Neural cell (in vitro differentiated cells): Measurements from ENCODE around the gene NAMPT. TPM values are rescaled to one million over a fixed set of nuclear protein-coding genes. Genes with fewer than 3 reads are reported as not detected.
"Not testable (repeated sequence)": the region's sequence is repeated elsewhere in the genome, so short reads cannot be mapped to it uniquely, and the experiment has no call there.

Source experiments
- H2AFZ ChIP-seq: fragments of 200-600, 300-800 bp; sonication (generic), shearing (Covaris generic); 2 replicates; pipeline ENCODE4 v1.6.0; 2014; ENCODE audit warnings: low read depth, mild to moderate bottlenecking, antibody characterized with exemption, low read length, moderate library complexity
- H3F3A ChIP-seq: fragments of 200-600 bp; shearing (Covaris generic); 2 replicates; pipeline ENCODE4 v1.6.1; 2016; ENCODE audit warnings: mild to moderate bottlenecking, moderate library complexity, mixed read lengths, antibody characterized with exemption, low read length; ENCODE audit not compliant: insufficient read depth, poor library complexity, severe bottlenecking
- H3K27ac ChIP-seq: fragments of 200-600, 300-800 bp; sonication (generic), shearing (Covaris generic); 2 replicates; pipeline ENCODE4 v1.5.1; 2014; ENCODE audit warnings: mild to moderate bottlenecking, low read length, moderate library complexity
- H3K27me3 ChIP-seq: fragments of 300-800, 200-600 bp; sonication (generic), shearing (Covaris generic); 2 replicates; pipeline ENCODE4 v1.6.0; 2014; ENCODE audit warnings: mild to moderate bottlenecking, low read depth, low read length, moderate library complexity; ENCODE audit not compliant: insufficient read depth
- H3K36me3 ChIP-seq: fragments of 300-800, 200-600 bp; sonication (generic), shearing (Covaris generic); 2 replicates; pipeline ENCODE4 v1.5.1; 2014; ENCODE audit warnings: mild to moderate bottlenecking, antibody characterized with exemption, low read length, moderate library complexity; ENCODE audit not compliant: insufficient read depth
- H3K4me2 ChIP-seq: fragments of 300-800, 200-600 bp; sonication (generic), shearing (Covaris generic); 2 replicates; pipeline ENCODE4 v1.6.0; 2014; ENCODE audit warnings: mild to moderate bottlenecking, low read length
- H3K4me3 ChIP-seq: fragments of 300-800, 200-600 bp; sonication (generic), shearing (Covaris generic); 2 replicates; pipeline ENCODE4 v1.5.1; 2014; ENCODE audit warnings: mild to moderate bottlenecking, low read length, moderate library complexity
- H3K79me2 ChIP-seq: fragments of 200-600 bp; shearing (Covaris generic); replicated peaks from 2 replicates; pipeline ENCODE4 v1.6.0; 2014; ENCODE audit warnings: mild to moderate bottlenecking, low read length, moderate library complexity; ENCODE audit not compliant: insufficient read depth
- H3K9ac ChIP-seq: fragments of 300-800, 200-600 bp; sonication (generic), shearing (Covaris generic); 2 replicates; pipeline ENCODE4 v1.6.1; 2016; ENCODE audit warnings: mild to moderate bottlenecking, low read length, mixed read lengths
- H3K9me2 ChIP-seq: fragments of 200-600 bp; shearing (Covaris generic); 2 replicates; pipeline ENCODE4 v1.6.1; 2016; ENCODE audit warnings: mild to moderate bottlenecking, low read length, mixed read lengths; ENCODE audit not compliant: insufficient read depth
- H3K9me3 ChIP-seq: fragments of 200-600, 300-800 bp; sonication (generic), shearing (Covaris generic); 2 replicates; pipeline ENCODE4 v1.6.1; 2016; ENCODE audit warnings: mild to moderate bottlenecking, mixed run types, low read length, moderate library complexity, mixed read lengths
- H4K20me1 ChIP-seq: fragments of 200-600 bp; shearing (Covaris generic); 2 replicates; pipeline ENCODE4 v1.6.1; 2016; ENCODE audit warnings: mild to moderate bottlenecking, mixed run types; ENCODE audit not compliant: insufficient read depth
- CTCF ChIP-seq: fragments of 450-650 bp; IDR thresholded peaks from 2 replicates; pipeline ENCODE4 v1.5.1; 2014; ENCODE audit warnings: antibody characterized with exemption, mild to moderate bottlenecking, moderate library complexity; ENCODE audit not compliant: poor library complexity, severe bottlenecking
- EP300 ChIP-seq: fragments of 450-650 bp; conservative IDR thresholded peaks from 2 replicates; pipeline ENCODE4 v1.6.1; 2014; ENCODE audit warnings: antibody characterized with exemption, mild to moderate bottlenecking, moderate library complexity; ENCODE audit not compliant: poor library complexity, severe bottlenecking
- EZH2 ChIP-seq: fragments of 200-600, 300-800 bp; shearing (Covaris generic), sonication (generic); IDR thresholded peaks from 2 replicates; pipeline ENCODE4 v1.6.1; 2014; ENCODE audit warnings: antibody characterized with exemption, low read length, borderline replicate concordance, mild to moderate bottlenecking; ENCODE audit not compliant: insufficient read depth, poor library complexity, severe bottlenecking
- MXI1 ChIP-seq: fragments of 450-650 bp; conservative IDR thresholded peaks from 2 replicates; pipeline ENCODE4 v1.6.1; 2014; ENCODE audit warnings: antibody characterized with exemption, mild to moderate bottlenecking; ENCODE audit not compliant: poor library complexity, severe bottlenecking
- POLR2AphosphoS5 ChIP-seq: IDR thresholded peaks from 2 replicates; pipeline ENCODE4 v1.6.1; 2012
- RAD21 ChIP-seq: fragments of 450-650 bp; conservative IDR thresholded peaks from 2 replicates; pipeline ENCODE4 v1.6.1; 2014; ENCODE audit warnings: antibody characterized with exemption, mild to moderate bottlenecking, moderate library complexity
- REST ChIP-seq: IDR thresholded peaks from 2 replicates; pipeline ENCODE4 v1.6.1; 2012; ENCODE audit warnings: borderline replicate concordance
- SMC3 ChIP-seq: fragments of 450-650 bp; conservative IDR thresholded peaks from 2 replicates; pipeline ENCODE4 v1.6.1; 2014; ENCODE audit warnings: antibody characterized with exemption, mild to moderate bottlenecking, moderate library complexity; ENCODE audit not compliant: poor library complexity
- TAF1 ChIP-seq: IDR thresholded peaks from 2 replicates; pipeline ENCODE4 v1.6.1; 2012; ENCODE audit warnings: low read depth
- polyA plus RNA-seq: library from polyadenylated mRNA; depleted of rRNA; stranded (reverse); fragments of >200 nt; gene quantifications from 2 replicates; pipeline ENCODE4 v1.2.3, GENCODE V29; 2014

Gene NAMPT
- polyA plus RNA-seq, 1 donor from 2014 or later: 34.0 TPM

- no peaks in the 10 kb centered on the region for H3K9me3 ChIP-seq
- peak; percentile 46 for TF ChIP-seq EP300
- no peak for TF ChIP-seq RAD21
- no peaks in the 10 kb centered on the region for H3K27me3 ChIP-seq
- no peaks in the 10 kb centered on the region for H3K79me2 ChIP-seq
- H3K27ac ChIP-seq: no peak overlapping the region
- H3F3A ChIP-seq: no peaks in the 10 kb centered on the region
- H3K9ac ChIP-seq: no peak overlapping the region
- no peaks in the 10 kb centered on the region for H4K20me1 ChIP-seq
- no peak overlapping the region for H3K4me2 ChIP-seq
- H3K9me2 ChIP-seq: no peaks in the 10 kb centered on the region
- no peak overlapping the region for H3K4me3 ChIP-seq
- no peak overlapping the region for H2AFZ ChIP-seq
- no peaks in the 10 kb centered on the region for H3K36me3 ChIP-seq
Measured at GRCh38 chr7:106306256-106306655, 21.5 kb upstream of the NAMPT start.

GRCh38 chr7:106305732-106306131 lies 20.9 kb upstream of the NAMPT start:
- H3K4me3 ChIP-seq: no peak overlapping the region
- H3K4me2 ChIP-seq: no peak overlapping the region
- H3F3A ChIP-seq: no peaks in the 10 kb centered on the region
- H3K9me3 ChIP-seq: no peaks in the 10 kb centered on the region
- H3K9ac ChIP-seq: no peak overlapping the region
- no peaks in the 10 kb centered on the region for H3K9me2 ChIP-seq
- no peaks in the 10 kb centered on the region for H3K36me3 ChIP-seq
- no peaks in the 10 kb centered on the region for H3K79me2 ChIP-seq
- H4K20me1 ChIP-seq: no peaks in the 10 kb centered on the region
- TF ChIP-seq CTCF (no peak), EZH2 (no peak), SMC3 (no peak), RAD21 (no peak), TAF1 (no peak), MXI1 (no peak), POLR2AphosphoS5 (no peak), REST (no peak), EP300 (no peak)
- H3K27ac ChIP-seq: no peak overlapping the region
- H3K27me3 ChIP-seq: no peaks in the 10 kb centered on the region
- no peak overlapping the region for H2AFZ ChIP-seq

GRCh38 chr7:106304568-106304967 lies 19.8 kb upstream of the NAMPT start:
- Histone ChIP-seq H3K9me3 (no peaks in the 10 kb centered on the region), H4K20me1 (no peaks in the 10 kb centered on the region), H3K4me2 (no peak overlapping the region), H2AFZ (no peak overlapping the region), H3K9me2 (no peaks in the 10 kb centered on the region), H3K36me3 (no peaks in the 10 kb centered on the region), H3K27me3 (no peaks in the 10 kb centered on the region), H3F3A (no peaks in the 10 kb centered on the region), H3K27ac (no peak overlapping the region), H3K9ac (no peak overlapping the region), H3K4me3 (no peak overlapping the region), H3K79me2 (no peaks in the 10 kb centered on the region)
- TF ChIP-seq TAF1: no peak
- no peak for TF ChIP-seq POLR2AphosphoS5
- TF ChIP-seq EP300: no peak
- no peak for TF ChIP-seq RAD21
- no peak for TF ChIP-seq SMC3

- not testable (repeated sequence) for H3K4me3 ChIP-seq, H3K9me3 ChIP-seq, H4K20me1 ChIP-seq, H3F3A ChIP-seq, H3K9ac ChIP-seq, H3K79me2 ChIP-seq, H2AFZ ChIP-seq, H3K27ac ChIP-seq, H3K4me2 ChIP-seq, H3K27me3 ChIP-seq, H3K9me2 ChIP-seq, H3K36me3 ChIP-seq
Measured at GRCh38 chr7:106298631-106299030, 13.8 kb upstream of the NAMPT start.

DNA sequence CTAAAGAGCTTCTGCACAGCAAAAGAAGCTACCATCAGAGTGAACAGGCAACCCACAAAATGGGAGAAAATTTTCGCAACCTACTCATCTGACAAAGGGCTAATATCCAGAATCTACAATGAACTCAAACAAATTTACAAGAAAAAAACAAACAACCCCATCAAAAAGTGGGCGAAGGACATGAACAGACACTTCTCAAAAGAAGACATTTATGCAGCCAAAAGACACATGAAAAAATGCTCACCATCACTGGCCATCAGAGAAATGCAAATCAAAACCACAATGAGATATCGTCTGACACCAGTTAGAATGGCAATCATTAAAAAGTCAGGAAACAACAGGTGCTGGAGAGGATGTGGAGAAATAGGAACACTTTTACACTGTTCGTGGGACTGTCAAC lies 13.4 kb upstream of the NAMPT start:
- H3K27ac ChIP-seq, H3K9me2 ChIP-seq, H3K9me3 ChIP-seq, H3K27me3 ChIP-seq, H4K20me1 ChIP-seq, H3K79me2 ChIP-seq, H2AFZ ChIP-seq, H3K36me3 ChIP-seq, H3K4me3 ChIP-seq, H3F3A ChIP-seq, H3K9ac ChIP-seq, H3K4me2 ChIP-seq: not testable (repeated sequence)
